Ishikawa (cell line): ENCODE data around the gene ZDHHC4.

ENCODE experiments used
- CEBPB ChIP-seq: IDR thresholded peaks from 2 replicates; pipeline ENCODE4 v1.6.1; 2012
- CREB1 ChIP-seq: IDR thresholded peaks from 2 replicates; pipeline ENCODE4 v1.6.1; 2012; ENCODE audit warnings: low read depth
- EGR1 ChIP-seq: IDR thresholded peaks from 2 replicates; pipeline ENCODE4 v1.6.1; 2012
- EP300 ChIP-seq: IDR thresholded peaks from 2 replicates; pipeline ENCODE4 v1.6.1; 2012; ENCODE audit warnings: borderline replicate concordance
- FOXM1 ChIP-seq: IDR thresholded peaks from 2 replicates; pipeline ENCODE4 v1.6.1; 2012; ENCODE audit warnings: low read depth, borderline replicate concordance
- MAX ChIP-seq: IDR thresholded peaks from 2 replicates; pipeline ENCODE4 v1.6.1; 2012
- NFIC ChIP-seq: IDR thresholded peaks from 2 replicates; pipeline ENCODE4 v1.6.1; 2012
- RAD21 ChIP-seq: IDR thresholded peaks from 2 replicates; pipeline ENCODE4 v1.6.1; 2012; ENCODE audit warnings: low read depth
- REST ChIP-seq: IDR thresholded peaks from 2 replicates; pipeline ENCODE4 v1.6.1; 2012; ENCODE audit warnings: low read depth, mild to moderate bottlenecking
- TAF1 ChIP-seq: IDR thresholded peaks from 2 replicates; pipeline ENCODE4 v1.6.1; 2012; ENCODE audit warnings: low read depth, mild to moderate bottlenecking
- TCF12 ChIP-seq: IDR thresholded peaks from 2 replicates; pipeline ENCODE4 v1.6.1; 2012; ENCODE audit warnings: low read depth
- TEAD4 ChIP-seq: IDR thresholded peaks from 2 replicates; pipeline ENCODE4 v1.6.1; 2012
- USF1 ChIP-seq: IDR thresholded peaks from 2 replicates; pipeline ENCODE4 v1.6.1; 2012
- YY1 ChIP-seq: IDR thresholded peaks from 2 replicates; pipeline ENCODE4 v1.6.1; 2012; ENCODE audit warnings: low read depth
- ZBTB7A ChIP-seq: IDR thresholded peaks from 2 replicates; pipeline ENCODE4 v1.6.1; 2012; ENCODE audit warnings: low read depth

ZDHHC4 gene

DNA sequence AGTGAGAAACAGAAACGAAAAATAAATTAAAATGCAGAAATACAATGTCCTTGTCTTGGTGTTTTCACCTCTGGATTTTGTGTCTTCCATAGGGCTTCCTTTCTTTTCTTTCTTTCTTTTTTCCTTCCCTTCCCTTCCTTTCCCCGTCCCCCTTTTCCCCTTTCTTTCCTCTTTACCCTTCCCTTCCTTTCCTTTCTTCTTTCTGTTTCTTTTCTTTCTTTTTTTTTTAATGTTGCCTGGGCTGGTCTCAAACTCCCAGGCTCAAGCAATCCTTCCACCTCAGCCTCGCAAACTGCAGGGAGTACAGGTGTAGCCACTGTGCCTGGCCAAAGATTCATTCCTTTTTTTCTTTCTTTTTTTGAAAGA is 47.0 kb downstream of the ZDHHC4 start:
- TF ChIP-seq REST (no peak), EP300 (no peak), USF1 (no peak)

DNA sequence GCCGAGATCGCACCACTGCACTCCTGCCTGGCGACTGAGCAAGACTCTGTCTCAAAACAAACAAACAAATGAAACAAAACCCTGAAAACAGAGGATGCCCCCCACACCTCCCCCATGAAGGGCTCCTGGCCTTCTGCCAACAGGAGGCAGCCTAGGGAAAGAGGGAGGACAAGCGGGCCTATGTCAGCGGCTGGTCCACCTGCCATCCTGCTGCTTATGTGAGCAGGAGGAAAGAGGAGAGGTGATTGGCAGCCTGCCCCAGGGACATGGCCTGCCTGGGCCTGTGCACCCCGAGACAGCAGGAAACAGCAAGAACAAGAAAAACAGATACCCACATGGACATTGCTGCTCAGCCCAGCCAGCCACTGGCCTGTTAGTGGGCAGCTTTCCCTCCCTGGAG is 50.8 kb downstream of the ZDHHC4 start:
- no peak for TF ChIP-seq RAD21
- no peak for TF ChIP-seq ZBTB7A
- TF ChIP-seq FOXM1 = no peak
- TF ChIP-seq CREB1 = no peak
- TF ChIP-seq REST = no peak
- no peak for TF ChIP-seq USF1

DNA sequence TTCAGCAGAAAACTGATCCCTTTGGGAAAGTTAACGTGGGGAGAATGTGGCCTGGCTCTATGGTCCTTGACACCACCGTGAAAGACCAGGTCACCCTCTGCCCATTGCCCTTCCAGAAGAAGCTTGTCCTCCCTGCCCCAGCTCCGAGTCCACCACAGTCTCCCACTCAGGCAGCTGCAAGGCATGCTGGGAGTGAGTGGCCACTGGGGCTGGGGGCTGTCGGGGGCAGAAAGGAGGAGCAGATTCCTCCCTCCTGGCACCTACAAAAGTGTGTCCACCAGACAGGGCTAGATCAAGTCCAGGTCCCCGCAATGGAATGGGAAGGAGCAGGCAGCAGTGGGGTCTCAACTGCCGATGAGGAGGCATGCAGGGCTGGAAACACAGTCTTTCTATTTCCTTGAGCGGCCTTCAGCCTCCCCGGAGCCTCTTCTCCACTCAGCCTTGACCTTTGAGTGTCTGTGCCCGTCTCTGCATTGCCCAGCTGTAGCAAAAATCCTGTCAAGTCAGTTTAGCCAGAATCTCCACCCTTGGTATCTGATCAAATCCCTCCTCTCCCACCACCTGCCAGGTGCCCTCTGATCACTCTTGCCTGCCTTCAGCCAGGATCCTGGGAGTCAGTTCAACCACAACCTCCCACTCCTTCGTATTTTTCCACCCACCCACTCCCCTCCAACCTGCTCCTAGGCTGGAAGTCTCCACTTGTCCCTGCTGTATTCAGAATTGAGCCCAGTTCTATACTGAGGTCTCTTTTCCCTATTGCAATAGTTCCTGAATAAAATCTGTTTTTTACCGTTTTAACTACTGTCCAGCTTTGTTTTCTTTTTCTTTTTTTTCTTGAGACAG is 53.0 kb downstream of the ZDHHC4 start:
- TF ChIP-seq TEAD4 = no peak; the same call in 1 of the 2 replicates
- TF ChIP-seq EGR1 = no peak
- TF ChIP-seq REST = no peak
- 0 out of 2 replicates have a peak, but pooled peaks have one; percentile 47 for TF ChIP-seq ZBTB7A

DNA sequence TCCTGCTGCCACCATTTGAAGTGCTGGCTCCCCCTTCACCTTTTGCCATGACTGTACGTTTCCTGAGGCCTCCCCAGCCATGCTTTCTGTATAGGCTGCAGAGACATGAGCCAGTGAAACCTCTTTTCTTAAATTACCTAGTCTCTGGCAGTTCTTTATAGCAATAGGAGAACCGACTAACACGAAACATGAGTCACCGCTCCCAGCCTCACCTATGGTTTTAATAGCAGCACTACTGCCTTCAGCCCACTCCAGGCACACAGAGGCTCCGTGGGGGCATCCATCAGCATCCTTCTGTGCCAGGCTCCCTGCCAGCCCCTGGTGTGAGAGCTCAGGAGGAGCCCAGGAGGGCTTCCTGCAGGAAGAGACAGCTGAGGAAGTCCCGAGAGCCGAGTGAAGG is 54.4 kb downstream of the ZDHHC4 start:
- no peak for TF ChIP-seq MAX
- TF ChIP-seq CREB1 = no peak
- no peak for TF ChIP-seq EP300
- no peak for TF ChIP-seq RAD21

- TF ChIP-seq REST = no peak
- no peak for TF ChIP-seq CREB1
- no peak for TF ChIP-seq TCF12
- no peak for TF ChIP-seq TEAD4
- TF ChIP-seq EP300 = no peak
- TF ChIP-seq RAD21 = no peak
- no peak for TF ChIP-seq FOXM1
- no peak for TF ChIP-seq EGR1
- TF ChIP-seq MAX = no peak
- no peak for TF ChIP-seq YY1
- no peak for TF ChIP-seq USF1
- no peak for TF ChIP-seq TAF1
- no peak for TF ChIP-seq ZBTB7A
- no peak for TF ChIP-seq NFIC
- no peak for TF ChIP-seq CEBPB
Measured at GRCh38 chr7:6634021-6634420, 56.8 kb downstream of the ZDHHC4 start.
